Measurements from ENCODE around the gene CASP8.

Gene CASP8

DNA sequence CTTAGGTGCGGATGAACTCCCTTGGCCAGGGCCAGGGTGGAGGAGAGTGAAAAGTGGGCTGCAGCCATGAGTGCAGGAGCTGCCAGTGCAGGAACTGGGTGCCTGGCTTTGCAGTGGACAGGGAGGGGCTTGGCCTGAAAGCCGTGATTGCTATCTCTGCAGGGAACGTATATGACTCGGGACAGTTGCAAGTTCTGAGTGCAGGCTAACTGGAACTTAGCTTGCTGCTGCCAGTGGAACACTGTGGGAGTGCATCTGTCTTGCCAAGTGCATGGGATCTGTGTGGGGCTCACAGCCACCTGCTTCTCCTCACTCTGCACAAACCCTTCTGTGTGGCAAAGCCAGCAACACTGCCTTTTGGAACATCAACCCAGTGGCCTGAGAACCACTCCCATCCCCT is 59.9 kb downstream of the CASP8 start:
- no peak overlapping the region for H3K4me3 ChIP-seq (ENCODE audit: low read depth, low read length)
- no peaks in the 10 kb centered on the region for H3K27me3 ChIP-seq (replicated peaks)
- in situ Hi-C loops (cut with HindIII; ENCODE audit: low pct_ligation_motif_present, low sequenced_read_pairs): no loop called here
- DNase-seq: no peak
- TF ChIP-seq, protein P1, sequence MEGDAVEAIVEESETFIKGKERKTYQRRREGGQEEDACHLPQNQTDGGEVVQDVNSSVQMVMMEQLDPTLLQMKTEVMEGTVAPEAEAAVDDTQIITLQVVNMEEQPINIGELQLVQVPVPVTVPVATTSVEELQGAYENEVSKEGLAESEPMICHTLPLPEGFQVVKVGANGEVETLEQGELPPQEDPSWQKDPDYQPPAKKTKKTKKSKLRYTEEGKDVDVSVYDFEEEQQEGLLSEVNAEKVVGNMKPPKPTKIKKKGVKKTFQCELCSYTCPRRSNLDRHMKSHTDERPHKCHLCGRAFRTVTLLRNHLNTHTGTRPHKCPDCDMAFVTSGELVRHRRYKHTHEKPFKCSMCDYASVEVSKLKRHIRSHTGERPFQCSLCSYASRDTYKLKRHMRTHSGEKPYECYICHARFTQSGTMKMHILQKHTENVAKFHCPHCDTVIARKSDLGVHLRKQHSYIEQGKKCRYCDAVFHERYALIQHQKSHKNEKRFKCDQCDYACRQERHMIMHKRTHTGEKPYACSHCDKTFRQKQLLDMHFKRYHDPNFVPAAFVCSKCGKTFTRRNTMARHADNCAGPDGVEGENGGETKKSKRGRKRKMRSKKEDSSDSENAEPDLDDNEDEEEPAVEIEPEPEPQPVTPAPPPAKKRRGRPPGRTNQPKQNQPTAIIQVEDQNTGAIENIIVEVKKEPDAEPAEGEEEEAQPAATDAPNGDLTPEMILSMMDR (IDR thresholded peaks at IDR 0.05; ENCODE audit: low read depth, low read length, missing control alignments): no peak
- no peak overlapping the region for H3K27ac ChIP-seq
- H3K36me3 ChIP-seq (replicated peaks): no peaks in the 10 kb centered on the region

GRCh38 chr2:201320701-201321100 is 60.4 kb downstream of the CASP8 start:
- H3K27me3 ChIP-seq (replicated peaks): no peaks in the 10 kb centered on the region
- no peaks in the 10 kb centered on the region for H3K36me3 ChIP-seq (replicated peaks)
- H3K27ac ChIP-seq: no peak overlapping the region
- no peak for DNase-seq
- in situ Hi-C loops (cut with HindIII; ENCODE audit: low pct_ligation_motif_present, low sequenced_read_pairs): no loop called here
- no peak overlapping the region for H3K4me3 ChIP-seq (ENCODE audit: low read depth, low read length)
- TF ChIP-seq, protein P1 (IDR thresholded peaks at IDR 0.05; ENCODE audit: low read depth, low read length, missing control alignments): no peak

- Histone ChIP-seq H3K36me3 (replicated peaks) (no peaks in the 10 kb centered on the region), H3K4me3 (ENCODE audit: low read depth, low read length) (no peak overlapping the region), H3K27ac (no peak overlapping the region), H3K27me3 (replicated peaks) (no peaks in the 10 kb centered on the region)
- TF ChIP-seq, protein P1 (IDR thresholded peaks at IDR 0.05; ENCODE audit: low read depth, low read length, missing control alignments): no peak
- in situ Hi-C loops (cut with HindIII; ENCODE audit: low pct_ligation_motif_present, low sequenced_read_pairs): no loop called here
- DNase-seq: no peak
These were observed 62.4 kb downstream of the CASP8 start for GRCh38 chr2:201322772-201323171.

GRCh38 chr2:201327678-201328077 is 67.3 kb downstream of the CASP8 start:
- in situ Hi-C loops (cut with HindIII; ENCODE audit: low pct_ligation_motif_present, low sequenced_read_pairs): no loop called here
- no peak overlapping the region for H3K4me3 ChIP-seq (ENCODE audit: low read depth, low read length)
- H3K36me3 ChIP-seq (replicated peaks): no peaks in the 10 kb centered on the region
- no peak for DNase-seq
- no peaks in the 10 kb centered on the region for H3K27me3 ChIP-seq (replicated peaks)
- TF ChIP-seq, protein P1 (IDR thresholded peaks at IDR 0.05; ENCODE audit: low read depth, low read length, missing control alignments): no peak
- H3K27ac ChIP-seq: no peak overlapping the region

GRCh38 chr2:201329409-201329808 is 69.1 kb downstream of the CASP8 start:
- Histone ChIP-seq H3K27me3 (replicated peaks) (no peaks in the 10 kb centered on the region), H3K36me3 (replicated peaks) (no peaks in the 10 kb centered on the region), H3K27ac (no peak overlapping the region), H3K4me3 (ENCODE audit: low read depth, low read length) (no peak overlapping the region)
- TF ChIP-seq, protein P1 (IDR thresholded peaks at IDR 0.05; ENCODE audit: low read depth, low read length, missing control alignments): no peak
- in situ Hi-C loops (cut with HindIII; ENCODE audit: low pct_ligation_motif_present, low sequenced_read_pairs): no loop called here
- no peak for DNase-seq

All from brain microvascular endothelial cell (primary cell).